Mammary epithelial cell (primary cell): ENCODE measurements around the gene ANKLE2.

Source experiments
- CTCF ChIP-seq, 2 donors: IDR thresholded peaks in 1 of 2; conservative IDR thresholded peaks in 1 of 2; 2 replicates each; pipeline ENCODE4 v1.5.1; 2011 to 2012; ENCODE audit warnings: inconsistent platforms in 2 of 2, low read length in 2 of 2, mild to moderate bottlenecking in 2 of 2, control low read depth in 1 of 2, low read depth in 1 of 2; ENCODE audit not compliant: insufficient read depth in 1 of 2; ENCODE audit errors: extremely low read depth in 1 of 2
- EZH2 ChIP-seq: IDR thresholded peaks from 2 replicates; pipeline ENCODE4 v1.6.1; 2012; ENCODE audit warnings: low read length, inconsistent platforms, borderline replicate concordance

GRCh38 chr12:132761032-132761920 lies at the start of gene ANKLE2:
- TF ChIP-seq CTCF (conservative IDR thresholded peaks at IDR 0.05 in 1 of 2, IDR thresholded peaks at IDR 0.05 in 1 of 2; ENCODE audit: extremely low read depth in 1 of 2, insufficient read depth in 1 of 2, low read depth in 1 of 2, low read length in 2 of 2), result no peak
- TF ChIP-seq EZH2, result no peak
